NK-92 (cell line): ENCODE measurements around the gene HOXD10.

ENCODE experiments used
- DNase-seq: peaks from one replicate; lab custom pipeline; 2025; ENCODE audit not compliant: unreplicated experiment; lab: John Stamatoyannopoulos, UW

Gene HOXD10

DNA sequence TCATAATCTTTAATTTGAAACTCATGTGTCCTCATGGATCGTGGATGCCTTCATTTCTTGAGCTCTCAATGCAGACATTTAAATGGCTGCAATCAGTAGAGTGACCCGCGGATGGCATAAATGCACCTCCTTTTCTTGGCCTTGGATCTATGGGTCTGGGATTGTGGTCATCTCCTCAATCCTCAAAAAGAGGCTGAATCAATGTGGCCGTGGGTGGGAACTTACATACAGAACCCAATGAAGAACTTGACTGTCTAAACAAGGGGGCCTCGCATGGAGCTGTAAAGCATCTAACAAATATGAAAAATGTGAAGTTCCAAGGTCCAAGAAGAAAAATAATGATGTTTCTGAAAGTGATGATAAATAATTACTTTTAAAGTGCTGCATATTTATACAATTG is 21.2 kb upstream of the HOXD10 start:
- no peak for DNase-seq

GRCh38 chr2:176096243-176096985 is 20.2 kb upstream of the HOXD10 start:
- no peak for DNase-seq

DNA sequence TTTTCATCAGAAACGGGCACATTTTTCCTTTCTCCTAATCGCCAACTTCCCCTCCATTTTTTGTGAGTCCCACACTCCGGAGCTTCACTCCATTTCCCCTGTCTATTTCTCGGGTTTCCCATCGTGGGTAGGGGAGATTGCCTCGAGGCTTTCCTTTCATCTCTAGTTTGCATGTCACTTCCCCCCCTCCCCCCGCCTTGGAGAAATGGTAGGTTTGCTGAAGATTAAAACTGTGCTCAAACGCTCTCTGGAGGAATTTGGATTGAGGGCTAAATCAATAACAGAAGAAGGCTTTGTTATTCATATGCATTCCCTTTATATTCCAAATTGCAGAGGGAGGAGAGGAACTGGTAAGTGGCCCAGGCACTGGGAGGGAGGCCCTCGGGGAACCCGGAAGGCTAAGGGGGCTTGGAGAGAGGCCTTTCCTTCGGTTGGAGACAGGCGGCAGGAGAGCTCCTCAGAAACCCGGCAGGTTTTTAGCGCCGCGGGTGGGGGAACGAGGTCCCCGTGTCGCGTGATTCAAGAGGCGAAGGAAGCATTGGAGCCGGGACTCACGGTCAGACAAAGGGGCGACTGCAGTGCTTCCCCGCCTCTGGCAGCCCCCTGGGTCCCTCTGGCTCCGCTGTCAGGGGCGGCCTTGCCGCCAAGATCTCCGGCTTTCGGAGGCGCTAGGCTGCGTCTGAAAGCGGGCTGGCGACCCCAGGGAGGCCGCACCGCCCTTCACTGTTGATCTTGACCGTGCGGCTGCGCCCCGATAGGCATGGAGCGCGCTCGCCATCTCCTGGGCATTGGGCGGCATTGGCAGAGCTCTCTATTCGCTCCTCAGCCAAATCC is 19.4 kb upstream of the HOXD10 start:
- DNase-seq: no peak

DNA sequence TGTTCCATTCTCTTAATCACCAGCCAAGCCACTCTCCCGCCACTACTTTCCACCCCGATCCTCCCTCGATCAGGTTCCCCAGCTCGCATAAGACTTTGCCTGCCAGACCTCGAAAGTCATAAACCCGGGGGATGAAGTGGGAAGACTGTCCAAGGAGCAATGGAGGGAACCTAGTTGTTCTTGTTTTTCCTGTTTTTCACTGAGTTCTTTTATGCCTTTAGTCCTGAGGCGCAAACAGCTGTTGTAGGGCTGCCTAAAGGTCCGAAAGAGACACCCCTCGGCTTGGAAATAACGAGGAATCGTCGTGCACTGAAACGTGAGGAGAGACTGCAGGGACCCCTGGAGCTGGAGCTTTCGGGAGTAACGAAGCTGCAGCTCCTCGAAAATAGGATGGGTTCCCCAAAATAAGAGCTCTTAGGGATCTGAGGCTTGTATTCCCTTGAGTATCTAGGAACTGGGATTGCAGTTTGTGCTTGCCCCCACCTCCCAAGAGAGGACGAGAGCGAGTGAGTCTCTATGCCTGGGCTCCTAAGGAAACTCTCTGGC is 18.7 kb upstream of the HOXD10 start:
- DNase-seq: no peak

GRCh38 chr2:176098366-176099158 is 18.0 kb upstream of the HOXD10 start:
- no peak for DNase-seq

DNA sequence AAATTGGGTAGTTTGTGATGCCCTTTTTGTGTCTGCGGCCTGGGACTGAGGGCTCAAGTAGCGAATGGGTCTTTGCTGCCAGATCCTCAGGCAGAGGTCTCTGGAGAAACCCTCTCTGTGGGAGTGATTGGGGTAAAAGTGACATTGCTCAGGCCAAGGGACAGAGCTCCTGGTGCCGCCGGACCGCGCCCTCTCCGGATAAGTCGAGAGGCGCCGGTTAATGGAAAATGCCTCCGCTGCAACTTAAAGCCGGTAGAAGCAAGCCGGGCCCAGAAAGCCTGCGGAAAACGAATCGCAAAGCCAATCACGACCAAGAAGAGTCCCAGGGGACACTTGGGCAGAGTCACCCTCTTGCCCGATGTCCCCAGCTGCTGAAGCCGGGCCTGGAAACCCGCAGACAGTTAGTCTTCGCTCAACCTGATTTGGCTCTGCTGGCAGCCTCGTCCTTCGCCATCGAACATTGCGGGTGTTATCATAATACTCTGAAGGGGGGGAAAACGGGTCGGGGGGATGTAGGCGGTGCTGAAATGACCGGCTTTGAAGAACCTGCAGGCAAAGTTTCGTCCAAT is 17.3 kb upstream of the HOXD10 start:
- DNase-seq: no peak

DNA sequence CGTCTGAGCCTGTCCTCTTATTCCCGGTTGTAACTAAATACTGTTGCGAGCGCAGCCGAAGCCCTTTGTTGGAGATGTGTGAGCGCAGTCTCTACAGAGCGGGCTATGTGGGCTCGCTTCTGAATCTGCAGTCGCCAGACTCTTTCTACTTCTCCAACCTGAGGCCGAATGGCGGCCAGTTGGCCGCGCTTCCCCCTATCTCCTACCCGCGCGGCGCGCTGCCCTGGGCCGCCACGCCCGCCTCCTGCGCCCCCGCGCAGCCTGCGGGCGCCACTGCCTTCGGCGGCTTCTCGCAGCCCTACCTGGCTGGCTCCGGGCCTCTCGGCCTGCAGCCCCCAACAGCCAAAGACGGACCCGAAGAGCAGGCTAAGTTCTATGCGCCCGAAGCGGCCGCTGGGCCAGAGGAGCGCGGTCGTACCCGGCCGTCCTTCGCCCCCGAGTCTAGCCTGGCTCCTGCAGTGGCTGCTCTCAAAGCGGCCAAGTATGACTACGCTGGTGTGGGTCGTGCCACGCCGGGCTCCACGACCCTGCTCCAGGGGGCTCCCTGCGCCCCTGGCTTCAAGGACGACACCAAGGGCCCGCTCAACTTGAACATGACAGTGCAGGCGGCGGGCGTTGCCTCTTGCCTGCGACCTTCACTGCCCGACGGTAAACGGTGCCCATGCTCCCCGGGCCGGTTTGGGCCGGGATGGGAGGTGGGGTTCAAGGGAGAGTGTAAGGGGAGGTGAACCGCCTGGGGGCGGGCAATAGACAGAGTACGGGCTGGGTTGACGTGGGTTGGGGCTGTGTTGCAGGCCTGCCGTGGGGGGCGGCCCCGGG is 16.6 kb upstream of the HOXD10 start, which contains the start of gene HOXD12:
Gene HOXD12 (plus strand): TSS at position 68 of the 819 bp plus-strand sequence. CDS start 7 bp downstream, at position 75.
- DNase-seq: no peak

- DNase-seq: no peak
These were observed 15.9 kb upstream of the HOXD10 start for GRCh38 chr2:176100547-176101140.

DNA sequence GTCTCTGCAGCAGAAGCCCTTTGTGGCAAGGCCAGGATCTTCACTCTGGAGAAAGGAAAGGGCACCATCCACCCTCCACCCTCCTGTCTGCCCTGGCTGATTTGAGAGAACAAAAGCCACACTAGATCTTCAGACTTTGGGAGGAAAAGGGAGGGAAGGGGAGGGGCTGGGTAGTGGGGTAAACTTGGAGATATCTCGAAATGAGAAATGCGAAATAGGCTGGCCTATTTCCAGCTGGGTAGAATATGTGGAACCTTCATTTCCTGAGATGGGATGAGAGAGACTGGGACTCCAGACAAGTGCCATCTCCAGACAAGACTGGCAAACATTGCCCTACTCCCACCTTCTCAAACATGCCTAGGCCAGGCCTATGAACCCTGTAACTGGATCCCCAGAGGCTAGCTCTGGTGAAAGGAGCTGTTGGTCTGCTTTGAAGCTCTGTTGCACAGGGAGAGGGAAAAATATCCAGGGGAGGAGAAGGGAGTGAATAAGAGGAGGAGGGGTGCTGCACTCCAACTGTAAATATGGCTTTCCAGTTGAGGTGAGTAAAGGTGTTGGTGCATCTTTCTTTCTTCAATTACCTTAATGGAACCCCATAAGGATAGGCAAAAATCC is 15.3 kb upstream of the HOXD10 start:
- no peak for DNase-seq

DNA sequence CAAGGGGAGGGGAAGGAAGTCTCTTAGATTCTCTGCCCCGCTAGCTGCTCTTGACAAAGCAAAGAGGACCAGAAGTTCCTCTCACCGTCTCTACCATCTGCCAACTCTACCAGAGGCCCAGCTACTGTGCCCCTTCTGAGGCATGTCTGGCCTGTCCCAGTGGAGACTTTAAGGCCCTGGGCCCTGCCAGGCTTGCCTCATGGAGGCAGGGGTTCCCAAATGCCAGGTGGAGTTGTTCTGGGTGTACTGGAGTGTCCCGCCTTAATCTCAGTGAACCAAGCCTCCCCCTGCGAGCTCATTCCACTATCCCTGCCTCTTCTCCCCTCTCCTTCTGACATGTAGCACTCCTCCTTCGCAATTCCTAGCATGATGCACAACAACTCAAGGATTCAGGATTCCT is 14.7 kb upstream of the HOXD10 start:
- DNase-seq: no peak

DNA sequence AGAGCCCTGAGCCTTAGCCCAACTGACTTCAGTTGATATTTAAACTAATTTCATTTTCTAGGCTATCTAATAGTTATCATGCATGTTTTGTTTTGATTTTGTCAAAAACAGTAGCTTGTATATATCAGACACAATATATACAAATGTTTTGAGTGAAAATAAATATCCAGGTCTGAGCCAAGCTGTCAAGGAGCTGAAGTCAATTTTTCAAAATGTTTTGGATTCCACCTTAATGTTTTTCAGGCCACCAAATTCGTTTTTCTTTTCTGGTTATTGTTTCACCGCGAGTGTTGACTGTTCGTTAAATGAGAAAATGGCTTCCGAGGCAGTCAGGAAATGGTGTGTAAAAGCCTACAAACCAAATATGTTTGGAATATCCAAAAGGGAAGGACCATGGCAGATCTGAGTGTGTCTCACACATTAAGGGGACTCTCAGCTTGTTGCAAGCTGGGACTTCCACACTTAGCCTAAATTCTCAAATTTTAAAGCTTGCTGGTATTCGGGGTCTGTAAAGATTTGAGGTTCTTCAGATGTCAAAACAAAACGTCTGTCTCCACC is 14.2 kb upstream of the HOXD10 start:
- DNase-seq: no peak

DNA sequence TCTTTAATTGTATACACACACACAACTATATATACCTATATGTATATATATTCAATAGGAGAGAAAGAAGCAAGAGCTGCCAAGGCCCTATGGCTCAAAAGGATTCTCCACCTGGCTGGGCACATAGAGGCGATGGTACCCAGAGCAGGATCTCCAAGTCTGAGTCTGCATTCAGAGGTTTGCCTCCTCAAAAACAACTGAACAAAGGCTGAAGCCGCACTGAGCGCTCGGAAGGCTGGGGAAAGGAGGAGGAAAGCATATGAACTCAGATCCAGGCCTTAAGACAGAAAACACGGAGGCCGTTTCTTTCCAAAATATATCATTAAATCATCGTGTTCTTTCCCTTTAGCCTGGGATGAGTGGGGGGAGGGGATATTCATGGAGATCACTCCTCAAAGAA is 13.4 kb upstream of the HOXD10 start:
- no peak for DNase-seq

- DNase-seq: no peak
These were observed 12.7 kb upstream of the HOXD10 start for GRCh38 chr2:176103742-176104315.

GRCh38 chr2:176104316-176105077 is 12.1 kb upstream of the HOXD10 start:
- no peak for DNase-seq

GRCh38 chr2:176105078-176105729 is 11.4 kb upstream of the HOXD10 start:
- no peak for DNase-seq

- DNase-seq: no peak
These were observed 10.6 kb upstream of the HOXD10 start for GRCh38 chr2:176105730-176106580.
